ENCODE results near the gene TSPAN4. TPM values are rescaled to one million over a fixed set of nuclear protein-coding genes. Genes with fewer than 3 reads are reported as not detected.

The TSPAN4 gene
- total and polyA plus RNA-seq, 9 of the 15 experiments (the other 6 are each of a cell fraction or from before 2014, with no cell fraction given), result 0.07 to 31.0 (median 15.7) TPM

GRCh38 chr11:808427-809286 lies 34.0 kb upstream of the TSPAN4 start (continued):
- TF ChIP-seq BCOR (IDR thresholded peaks at IDR 0.05) (peak; percentile 50; the same call in 1 of the 2 replicates), NFXL1 (CRISPR knock-in tag; IDR thresholded peaks at IDR 0.05) (no peak), MCM7 (IDR thresholded peaks at IDR 0.05) (no peak), CAMTA2 (CRISPR knock-in tag; conservative IDR thresholded peaks at IDR 0.05) (no peak), ZNF282 (CRISPR knock-in tag; IDR thresholded peaks at IDR 0.05) (no peak), KHSRP (IDR thresholded peaks at IDR 0.05) (no peak), ESRRA (IDR thresholded peaks at IDR 0.05; ENCODE audit: borderline replicate concordance, low read depth) (peak; percentile 41; the same call in 1 of the 2 replicates), ZNF143 (CRISPR knock-in tag; IDR thresholded peaks at IDR 0.05) (no peak), TEAD2 (tag; IDR thresholded peaks at IDR 0.05) (no peak), ZNF444 (CRISPR knock-in tag; IDR thresholded peaks at IDR 0.05) (no peak), SIN3B (IDR thresholded peaks at IDR 0.05; ENCODE audit: low read depth) (no peak), ATF1 (CRISPR knock-in tag; IDR thresholded peaks at IDR 0.05) (no peak), ATF1 (tag; IDR thresholded peaks at IDR 0.05) (no peak), SMAD4 (CRISPR knock-in tag; conservative IDR thresholded peaks at IDR 0.05) (0 out of 2 replicates have a peak, but pooled peaks have one; percentile 50), EHMT2 (IDR thresholded peaks at IDR 0.05) (no peak), SMARCB1 (IDR thresholded peaks at IDR 0.05; ENCODE audit: insufficient read length, low read depth) (no peak), CTCF (IDR thresholded peaks at IDR 0.05 in 2 of 3, conservative IDR thresholded peaks at IDR 0.05 in 1 of 3; ENCODE audit: insufficient read depth in 2 of 3, low read depth in 1 of 3, low read length in 3 of 3) (peak in 2 of 3 experiments; percentile 37 to 47; a peak in 4 of 6 replicates)
- TF ChIP-seq, protein P1, sequence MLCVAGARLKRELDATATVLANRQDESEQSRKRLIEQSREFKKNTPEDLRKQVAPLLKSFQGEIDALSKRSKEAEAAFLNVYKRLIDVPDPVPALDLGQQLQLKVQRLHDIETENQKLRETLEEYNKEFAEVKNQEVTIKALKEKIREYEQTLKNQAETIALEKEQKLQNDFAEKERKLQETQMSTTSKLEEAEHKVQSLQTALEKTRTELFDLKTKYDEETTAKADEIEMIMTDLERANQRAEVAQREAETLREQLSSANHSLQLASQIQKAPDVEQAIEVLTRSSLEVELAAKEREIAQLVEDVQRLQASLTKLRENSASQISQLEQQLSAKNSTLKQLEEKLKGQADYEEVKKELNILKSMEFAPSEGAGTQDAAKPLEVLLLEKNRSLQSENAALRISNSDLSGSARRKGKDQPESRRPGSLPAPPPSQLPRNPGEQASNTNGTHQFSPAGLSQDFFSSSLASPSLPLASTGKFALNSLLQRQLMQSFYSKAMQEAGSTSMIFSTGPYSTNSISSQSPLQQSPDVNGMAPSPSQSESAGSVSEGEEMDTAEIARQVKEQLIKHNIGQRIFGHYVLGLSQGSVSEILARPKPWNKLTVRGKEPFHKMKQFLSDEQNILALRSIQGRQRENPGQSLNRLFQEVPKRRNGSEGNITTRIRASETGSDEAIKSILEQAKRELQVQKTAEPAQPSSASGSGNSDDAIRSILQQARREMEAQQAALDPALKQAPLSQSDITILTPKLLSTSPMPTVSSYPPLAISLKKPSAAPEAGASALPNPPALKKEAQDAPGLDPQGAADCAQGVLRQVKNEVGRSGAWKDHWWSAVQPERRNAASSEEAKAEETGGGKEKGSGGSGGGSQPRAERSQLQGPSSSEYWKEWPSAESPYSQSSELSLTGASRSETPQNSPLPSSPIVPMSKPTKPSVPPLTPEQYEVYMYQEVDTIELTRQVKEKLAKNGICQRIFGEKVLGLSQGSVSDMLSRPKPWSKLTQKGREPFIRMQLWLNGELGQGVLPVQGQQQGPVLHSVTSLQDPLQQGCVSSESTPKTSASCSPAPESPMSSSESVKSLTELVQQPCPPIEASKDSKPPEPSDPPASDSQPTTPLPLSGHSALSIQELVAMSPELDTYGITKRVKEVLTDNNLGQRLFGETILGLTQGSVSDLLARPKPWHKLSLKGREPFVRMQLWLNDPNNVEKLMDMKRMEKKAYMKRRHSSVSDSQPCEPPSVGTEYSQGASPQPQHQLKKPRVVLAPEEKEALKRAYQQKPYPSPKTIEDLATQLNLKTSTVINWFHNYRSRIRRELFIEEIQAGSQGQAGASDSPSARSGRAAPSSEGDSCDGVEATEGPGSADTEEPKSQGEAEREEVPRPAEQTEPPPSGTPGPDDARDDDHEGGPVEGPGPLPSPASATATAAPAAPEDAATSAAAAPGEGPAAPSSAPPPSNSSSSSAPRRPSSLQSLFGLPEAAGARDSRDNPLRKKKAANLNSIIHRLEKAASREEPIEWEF (CRISPR knock-in tag; IDR thresholded peaks at IDR 0.05), result no peak
- TF ChIP-seq, protein P2, sequence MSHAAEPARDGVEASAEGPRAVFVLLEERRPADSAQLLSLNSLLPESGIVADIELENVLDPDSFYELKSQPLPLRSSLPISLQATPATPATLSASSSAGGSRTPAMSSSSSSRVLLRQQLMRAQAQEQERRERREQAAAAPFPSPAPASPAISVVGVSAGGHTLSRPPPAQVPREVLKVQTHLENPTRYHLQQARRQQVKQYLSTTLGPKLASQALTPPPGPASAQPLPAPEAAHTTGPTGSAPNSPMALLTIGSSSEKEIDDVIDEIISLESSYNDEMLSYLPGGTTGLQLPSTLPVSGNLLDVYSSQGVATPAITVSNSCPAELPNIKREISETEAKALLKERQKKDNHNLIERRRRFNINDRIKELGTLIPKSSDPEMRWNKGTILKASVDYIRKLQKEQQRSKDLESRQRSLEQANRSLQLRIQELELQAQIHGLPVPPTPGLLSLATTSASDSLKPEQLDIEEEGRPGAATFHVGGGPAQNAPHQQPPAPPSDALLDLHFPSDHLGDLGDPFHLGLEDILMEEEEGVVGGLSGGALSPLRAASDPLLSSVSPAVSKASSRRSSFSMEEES (CRISPR knock-in tag; IDR thresholded peaks at IDR 0.05), result no peak

Data from K562 (cell line).